Endothelial cell of umbilical vein (primary cell): ENCODE measurements around the gene CDH11.

ENCODE experiments used
- EZH2 ChIP-seq: IDR thresholded peaks from 2 replicates; pipeline ENCODE4 v1.6.1; 2012; ENCODE audit warnings: borderline replicate concordance, low read depth, mild to moderate bottlenecking, moderate library complexity, low read length, inconsistent platforms; ENCODE audit not compliant: severe bottlenecking
- FOS ChIP-seq: IDR thresholded peaks from 2 replicates; pipeline ENCODE4 v1.6.1; 2011; ENCODE audit warnings: mild to moderate bottlenecking, low read length, moderate library complexity, borderline replicate concordance; ENCODE audit not compliant: insufficient read depth
- MYC ChIP-seq: IDR thresholded peaks from one replicate; pipeline ENCODE4 v1.6.1; 2011; ENCODE audit warnings: mild to moderate bottlenecking, low read depth, low read length
- POLR2A ChIP-seq: IDR thresholded peaks from 2 replicates; pipeline ENCODE4 v1.6.1; 2012; ENCODE audit warnings: low read depth, mild to moderate bottlenecking, control low read depth, low read length
- POLR2AphosphoS5 ChIP-seq: IDR thresholded peaks from 2 replicates; pipeline ENCODE4 v1.6.1; 2012; ENCODE audit warnings: low read depth, mild to moderate bottlenecking, control low read depth, low read length, moderate library complexity; ENCODE audit not compliant: insufficient read depth
- TF ChIP-seq, protein P1 (sequence below), 2 donors: IDR thresholded peaks; 1 replicate in 1 of 2; 2 replicates in 1 of 2; pipeline ENCODE4 v1.5.1; 2011; ENCODE audit warnings: low read length in 2 of 2, mild to moderate bottlenecking in 2 of 2, moderate library complexity in 2 of 2, control low read depth in 1 of 2, inconsistent platforms in 1 of 2, low read depth in 1 of 2; ENCODE audit not compliant: insufficient read depth in 1 of 2; ENCODE audit errors: extremely low read depth in 1 of 2

DNA sequence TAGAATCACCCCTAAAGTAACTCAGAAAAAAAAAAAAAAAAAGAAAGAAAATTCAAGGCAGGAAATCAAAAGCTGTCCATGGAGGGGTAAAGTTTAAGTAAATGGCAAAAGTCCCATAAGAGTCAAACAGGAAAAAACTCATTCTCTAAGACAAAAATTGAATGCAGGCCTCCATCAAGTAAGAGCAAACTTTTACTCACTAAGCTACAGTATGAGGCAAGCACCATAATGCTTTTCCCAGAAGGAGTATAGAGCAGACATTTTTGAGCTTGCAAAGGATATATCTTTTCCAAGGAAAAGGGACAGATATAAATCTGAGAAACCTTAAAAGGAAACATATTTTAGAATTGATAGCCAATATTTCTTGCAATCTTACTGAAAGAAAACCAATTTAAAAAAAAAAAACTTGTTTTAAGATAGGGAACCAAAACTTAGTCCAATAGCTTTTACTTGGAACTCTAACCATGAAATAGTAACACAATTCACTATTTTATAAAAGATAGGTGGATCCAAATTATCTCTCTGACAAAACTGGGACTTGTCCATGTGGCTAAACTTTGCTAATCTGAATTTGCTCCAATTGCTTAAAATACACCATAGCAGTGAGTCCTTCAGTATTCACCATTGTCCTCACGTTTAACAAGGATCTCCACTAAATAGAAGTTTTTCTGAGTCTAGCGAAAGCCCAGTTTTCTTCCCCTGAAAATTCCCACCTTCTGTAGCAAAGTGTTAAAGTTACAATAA, 99.8 kb downstream of the CDH11 start:
- TF ChIP-seq, protein P1, sequence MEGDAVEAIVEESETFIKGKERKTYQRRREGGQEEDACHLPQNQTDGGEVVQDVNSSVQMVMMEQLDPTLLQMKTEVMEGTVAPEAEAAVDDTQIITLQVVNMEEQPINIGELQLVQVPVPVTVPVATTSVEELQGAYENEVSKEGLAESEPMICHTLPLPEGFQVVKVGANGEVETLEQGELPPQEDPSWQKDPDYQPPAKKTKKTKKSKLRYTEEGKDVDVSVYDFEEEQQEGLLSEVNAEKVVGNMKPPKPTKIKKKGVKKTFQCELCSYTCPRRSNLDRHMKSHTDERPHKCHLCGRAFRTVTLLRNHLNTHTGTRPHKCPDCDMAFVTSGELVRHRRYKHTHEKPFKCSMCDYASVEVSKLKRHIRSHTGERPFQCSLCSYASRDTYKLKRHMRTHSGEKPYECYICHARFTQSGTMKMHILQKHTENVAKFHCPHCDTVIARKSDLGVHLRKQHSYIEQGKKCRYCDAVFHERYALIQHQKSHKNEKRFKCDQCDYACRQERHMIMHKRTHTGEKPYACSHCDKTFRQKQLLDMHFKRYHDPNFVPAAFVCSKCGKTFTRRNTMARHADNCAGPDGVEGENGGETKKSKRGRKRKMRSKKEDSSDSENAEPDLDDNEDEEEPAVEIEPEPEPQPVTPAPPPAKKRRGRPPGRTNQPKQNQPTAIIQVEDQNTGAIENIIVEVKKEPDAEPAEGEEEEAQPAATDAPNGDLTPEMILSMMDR (IDR thresholded peaks at IDR 0.05; ENCODE audit: extremely low read depth in 1 of 2, insufficient read depth in 1 of 2, low read depth in 1 of 2, low read length in 2 of 2): no peak
- TF ChIP-seq POLR2A (no peak), MYC (no peak), EZH2 (no peak), POLR2AphosphoS5 (no peak), FOS (no peak)
